GM18868 (cell line): ENCODE results near the gene C1GALT1.
"Not testable (repeated sequence)": the region's sequence is repeated elsewhere in the genome, so short reads cannot be mapped to it uniquely, and the experiment has no call there.

Source experiments
- ATAC-seq: cut with Tn5 transposase; IDR thresholded peaks from one replicate; pipeline ENCODE4 v1.9.1; 2021; ENCODE audit warnings: mild to moderate bottlenecking, moderate library complexity; ENCODE audit not compliant: unreplicated experiment

Gene C1GALT1

GRCh38 chr7:7182156-7183060 lies at the start of gene C1GALT1:
C1GALT1 (plus strand) TSS chr7:7182544; CDS start chr7:7234320, 51,776 bp downstream.
- peak; percentile 87 for ATAC-seq

- ATAC-seq, result no peak
Measured at GRCh38 chr7:7134046-7134445, 48.3 kb upstream of the C1GALT1 start.

- ATAC-seq, result no peak
Measured at GRCh38 chr7:7135074-7135473, 47.3 kb upstream of the C1GALT1 start.

- not testable (repeated sequence) for ATAC-seq
Measured at GRCh38 chr7:7135924-7136323, 46.4 kb upstream of the C1GALT1 start.

GRCh38 chr7:7136466-7137381 lies 45.6 kb upstream of the C1GALT1 start:
- ATAC-seq, result no peak

GRCh38 chr7:7138897-7139296 lies 43.4 kb upstream of the C1GALT1 start:
- ATAC-seq, result no peak

GRCh38 chr7:7143404-7143803 lies 38.9 kb upstream of the C1GALT1 start:
- not testable (repeated sequence) for ATAC-seq

- not testable (repeated sequence) for ATAC-seq
Measured at GRCh38 chr7:7145151-7145550, 37.2 kb upstream of the C1GALT1 start.

- no peak for ATAC-seq
Measured at GRCh38 chr7:7146837-7147236, 35.5 kb upstream of the C1GALT1 start.

- ATAC-seq, result no peak
Measured at GRCh38 chr7:7148798-7149481, 33.4 kb upstream of the C1GALT1 start.

GRCh38 chr7:7151285-7151684 lies 31.1 kb upstream of the C1GALT1 start:
- ATAC-seq, result no peak

- no peak for ATAC-seq
Measured at GRCh38 chr7:7151865-7152264, 30.5 kb upstream of the C1GALT1 start.

- no peak for ATAC-seq
Measured at GRCh38 chr7:7152315-7152714, 30.0 kb upstream of the C1GALT1 start.

- not testable (repeated sequence) for ATAC-seq
Measured at GRCh38 chr7:7154355-7154754, 28.0 kb upstream of the C1GALT1 start.

GRCh38 chr7:7156663-7157062 lies 25.7 kb upstream of the C1GALT1 start:
- no peak for ATAC-seq

- ATAC-seq, result peak; percentile 90
Measured at GRCh38 chr7:7157177-7157886, 25.0 kb upstream of the C1GALT1 start.

- no peak for ATAC-seq
Measured at GRCh38 chr7:7157887-7158271, 24.5 kb upstream of the C1GALT1 start.

GRCh38 chr7:7159063-7159658 lies 23.2 kb upstream of the C1GALT1 start:
- ATAC-seq, result no peak

GRCh38 chr7:7164591-7164990 lies 17.8 kb upstream of the C1GALT1 start:
- no peak for ATAC-seq

- no peak for ATAC-seq
Measured at GRCh38 chr7:7165372-7165771, 17.0 kb upstream of the C1GALT1 start.
